Stimulated activated CD8-positive, alpha-beta memory T cell treated with anti-CD3 and anti-CD28 coated beads, Interleukin-15, amount 100 ng/mL, for 1 hour (primary cell): ENCODE measurements around the gene BORCS5.
"Not testable (repeated sequence)": the region's sequence is repeated elsewhere in the genome, so short reads cannot be mapped to it uniquely, and the experiment has no call there.

Experiments used
- DNase-seq: peaks from one replicate; pipeline ENCODE4 v3.0.0-alpha.2; 2020; ENCODE audit warnings: low read depth

Gene BORCS5

DNA sequence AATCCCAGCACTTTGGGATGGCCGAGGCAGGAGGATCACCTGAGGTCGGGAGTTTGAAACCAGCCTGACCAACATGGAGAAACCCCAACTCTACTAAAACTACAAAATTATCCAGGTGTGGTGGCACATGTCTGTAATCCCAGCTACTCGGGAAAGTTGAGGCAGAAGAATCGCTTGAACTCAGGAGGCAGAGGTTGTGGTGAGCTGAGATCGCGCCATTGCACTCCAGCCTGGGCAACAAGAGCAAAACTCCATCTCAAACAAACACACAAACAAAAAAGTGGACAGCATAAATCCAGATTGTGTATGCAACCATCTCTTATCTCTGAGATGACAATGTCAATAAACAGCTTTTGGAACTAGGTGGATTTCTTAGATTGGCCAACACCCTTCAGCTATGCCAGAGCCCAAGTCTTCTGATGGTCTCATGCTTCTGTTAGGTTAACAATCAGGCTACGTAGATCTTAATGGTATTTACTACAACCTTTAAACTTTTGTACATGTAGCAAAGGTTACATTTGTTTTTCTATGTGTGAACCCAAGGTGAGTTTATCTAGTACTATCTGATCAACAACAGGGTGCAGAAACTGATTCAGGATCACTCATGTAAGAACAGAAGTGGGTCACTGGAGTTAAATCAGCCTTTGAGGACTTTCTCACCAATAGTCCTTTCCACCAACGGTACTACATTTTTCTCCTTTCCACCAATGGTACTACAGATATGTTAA lies 132.1 kb downstream of the BORCS5 start:
- DNase-seq, result no peak

- no peak for DNase-seq
Observed at GRCh38 chr12:12491606-12492005, 134.7 kb downstream of the BORCS5 start.

- no peak for DNase-seq
Observed at GRCh38 chr12:12492547-12492946, 135.7 kb downstream of the BORCS5 start.

- DNase-seq, result no peak
Observed at GRCh38 chr12:12495536-12495935, 138.7 kb downstream of the BORCS5 start.

DNA sequence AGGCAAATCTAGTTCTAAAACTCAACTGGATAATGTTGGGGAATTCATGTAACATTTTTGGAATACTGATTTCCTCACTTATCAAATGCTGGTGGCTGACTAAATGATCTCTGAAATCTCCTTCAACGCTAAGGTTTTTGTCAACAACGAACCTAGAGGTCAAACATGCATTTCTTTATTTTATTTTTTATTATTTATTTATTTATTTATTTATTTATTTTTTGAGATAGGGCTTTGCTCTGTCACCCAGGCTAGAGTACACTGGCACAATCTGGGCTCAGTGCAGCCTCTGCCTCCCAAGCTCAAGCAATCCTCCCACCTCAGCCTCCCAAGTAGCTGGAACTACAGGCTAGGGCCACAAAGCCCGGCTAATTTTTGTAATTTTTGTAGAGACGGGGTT lies 141.3 kb downstream of the BORCS5 start:
- no peak for DNase-seq

- no peak for DNase-seq
Observed at GRCh38 chr12:12499909-12500604, 143.2 kb downstream of the BORCS5 start.

DNA sequence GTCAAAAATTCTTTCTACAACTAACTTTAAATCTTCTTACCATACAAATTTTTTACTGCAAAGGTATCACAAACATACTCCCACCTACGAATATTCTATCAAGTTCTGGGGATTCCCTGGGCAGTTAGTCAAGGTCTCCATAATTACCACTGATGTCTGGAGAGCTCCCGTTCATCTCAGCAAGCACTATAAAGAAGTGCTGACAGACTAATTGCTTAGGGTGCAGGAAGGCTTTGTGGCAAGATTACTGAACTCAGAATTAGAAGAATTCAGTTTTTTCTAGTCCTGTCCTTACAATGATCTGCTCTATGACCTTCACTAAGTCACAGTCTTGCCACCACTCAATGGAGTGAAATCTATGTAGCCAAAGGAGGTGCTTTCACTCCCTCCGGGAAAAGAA lies 144.2 kb downstream of the BORCS5 start:
- DNase-seq, result no peak

- not testable (repeated sequence) for DNase-seq
Observed at GRCh38 chr12:12502130-12502814, 145.4 kb downstream of the BORCS5 start.

- no peak for DNase-seq
Observed at GRCh38 chr12:12502815-12503151, 145.9 kb downstream of the BORCS5 start.

GRCh38 chr12:12503384-12504078 lies 146.7 kb downstream of the BORCS5 start:
- no peak for DNase-seq

GRCh38 chr12:12505544-12506495 lies 148.9 kb downstream of the BORCS5 start:
- DNase-seq, result no peak

GRCh38 chr12:12506496-12506890 lies 149.6 kb downstream of the BORCS5 start:
- no peak for DNase-seq

DNA sequence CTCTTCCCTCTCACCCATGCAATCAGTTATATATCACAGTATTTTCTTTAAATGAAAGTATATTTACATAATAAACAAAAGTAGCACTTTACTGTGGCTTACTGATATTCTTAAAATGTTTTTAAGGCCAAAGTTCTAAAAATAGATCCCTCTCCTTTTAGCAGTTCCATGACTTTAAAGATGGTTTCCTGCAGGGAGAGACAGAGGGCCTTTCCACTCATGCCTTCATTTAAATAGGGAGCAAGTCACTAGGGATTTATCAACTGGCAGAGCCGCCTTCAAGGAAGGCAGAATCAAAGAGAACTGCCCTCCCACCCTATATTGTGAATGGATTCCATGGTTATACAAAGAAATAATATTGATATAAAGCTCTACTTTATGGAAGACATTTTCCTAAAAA lies 150.2 kb downstream of the BORCS5 start:
- DNase-seq, result no peak

DNA sequence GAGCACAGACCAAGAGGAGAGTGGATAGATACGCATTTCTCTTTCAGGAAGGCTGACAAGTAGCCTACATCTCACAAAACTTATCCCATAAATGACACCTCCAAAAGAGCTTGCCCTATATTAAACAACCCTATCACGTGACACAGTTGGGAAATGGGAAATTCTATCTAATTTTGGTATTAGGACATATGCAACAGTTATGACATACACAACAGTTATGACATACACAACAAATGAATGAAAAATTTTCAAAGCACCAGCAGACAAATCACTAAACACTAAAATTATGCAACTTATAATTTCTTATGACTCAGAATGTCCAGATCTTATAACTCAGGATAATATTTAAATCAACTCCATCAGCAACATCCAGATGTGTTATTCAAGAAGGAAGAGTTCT lies 151.7 kb downstream of the BORCS5 start:
- no peak for DNase-seq

DNA sequence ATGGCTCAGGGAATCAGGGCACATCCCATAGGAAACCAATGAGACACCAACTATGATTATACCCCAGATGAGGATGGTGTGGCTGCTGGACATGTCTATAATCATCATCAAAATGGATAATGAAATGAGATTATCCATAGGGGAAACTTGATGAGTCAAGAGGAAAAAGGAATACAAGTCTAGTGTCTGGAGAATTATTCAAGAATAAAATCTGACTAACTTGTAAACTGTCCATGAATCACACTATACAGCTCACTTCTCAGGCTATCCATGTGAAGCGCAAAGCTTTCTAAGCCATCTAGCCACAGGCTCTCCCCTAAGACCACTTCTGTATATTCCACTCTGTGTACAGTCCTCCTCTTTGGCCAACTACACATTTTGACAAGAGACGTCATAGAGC lies 153.3 kb downstream of the BORCS5 start:
- DNase-seq, result no peak

- no peak for DNase-seq
Observed at GRCh38 chr12:12510551-12510950, 153.7 kb downstream of the BORCS5 start.

- no peak for DNase-seq
Observed at GRCh38 chr12:12511021-12511783, 154.3 kb downstream of the BORCS5 start.

GRCh38 chr12:12511895-12512711 lies 155.2 kb downstream of the BORCS5 start:
- no peak for DNase-seq

DNA sequence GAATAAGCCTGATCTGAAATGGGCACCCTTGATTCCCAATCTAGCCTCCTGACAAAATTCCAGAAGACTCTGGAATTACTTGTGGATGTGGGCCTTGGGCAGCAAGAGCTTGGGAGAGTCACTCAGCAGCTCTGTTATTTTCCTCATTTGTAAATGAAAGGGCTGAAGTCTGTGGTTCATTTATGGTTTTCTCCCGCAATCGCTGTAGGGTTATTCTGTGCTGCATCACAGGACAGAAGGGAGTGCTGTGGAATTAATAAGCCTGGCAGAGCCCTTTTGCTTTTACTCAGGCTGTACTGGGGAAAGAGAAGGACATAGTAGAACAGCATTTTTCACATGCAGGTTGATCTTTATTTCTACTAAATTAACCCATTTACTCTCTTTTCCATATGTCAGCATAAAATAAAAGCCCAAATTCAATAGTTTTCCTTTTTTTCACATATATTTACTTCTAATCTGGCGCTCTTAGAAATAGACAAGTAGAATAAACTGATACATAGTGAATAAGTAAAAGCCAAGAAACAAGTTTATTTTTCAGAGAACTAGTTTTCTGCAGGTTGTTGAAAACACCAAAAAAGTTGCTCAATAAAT lies 156.6 kb downstream of the BORCS5 start:
- DNase-seq, result no peak

DNA sequence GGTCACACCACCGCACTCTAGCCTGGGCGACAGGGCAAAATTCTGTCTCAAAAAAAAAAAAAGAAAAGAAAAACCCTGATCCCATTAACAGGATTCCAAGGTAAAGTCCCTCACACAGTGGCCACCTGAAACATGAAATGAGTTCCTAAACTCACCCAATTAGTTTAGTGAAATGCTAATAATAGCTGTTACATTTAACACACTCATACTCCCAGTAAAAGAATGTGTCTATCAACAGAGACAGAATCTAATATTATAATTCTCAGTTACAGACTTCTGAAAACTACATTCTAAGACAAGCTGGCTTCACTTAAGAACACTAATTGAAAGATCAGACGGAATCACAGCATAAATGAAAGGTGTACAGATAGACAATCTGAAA lies 161.6 kb downstream of the BORCS5 start:
- DNase-seq, result no peak
